Endothelial cell of umbilical vein (primary cell): ENCODE data around the gene GPATCH4. TPM values are rescaled to one million over a fixed set of nuclear protein-coding genes. Genes with fewer than 3 reads are reported as not detected.

Source experiments
- BruUV-seq: library from RNA; stranded (reverse); fragments of 400-500 nt; replicated peaks from 2 replicates; lab custom pipeline; 2021; lab: Mats Ljungman, UMichigan
- CTCF ChIA-PET: fragments of 300-600, 350-600 bp; sonication (Branson Sonifier 250); formaldehyde crosslinking; loops from one replicate; lab custom pipeline; 2021; ENCODE audit warnings: antibody characterized with exemption, inconsistent platforms; lab: Charles Lee
- POLR2A ChIA-PET: fragments of 300-600, 350-600 bp; sonication (Branson Sonifier 250); formaldehyde crosslinking; loops from one replicate; lab custom pipeline; 2021; ENCODE audit warnings: antibody characterized with exemption, inconsistent platforms; lab: Charles Lee
- DNase-seq: peaks from one replicate; pipeline ENCODE4 v3.0.0-alpha.2; 2011; ENCODE audit warnings: low read depth, low spot score
- FAIRE-seq: peaks from 2 replicates; lab custom pipeline; 2011; peaks lifted over from hg19 to GRCh38; lab: Jason Lieb, UNC
- H2AFZ ChIP-seq: 2 replicates; pipeline ENCODE4 v1.6.0; 2012; ENCODE audit warnings: low read depth, low read length, control low read depth, inconsistent platforms
- H3K27ac ChIP-seq: 2 replicates; pipeline ENCODE4 v1.5.1; 2011; ENCODE audit warnings: low read depth, mild to moderate bottlenecking, control low read depth, low read length, moderate library complexity; ENCODE audit not compliant: insufficient read depth
- H3K27me3 ChIP-seq, 2 experiments: 2 replicates each; pipeline versions ENCODE4 v1.6.0 to v1.6.1; 2011; ENCODE audit warnings: low read length in 2 of 2, mixed read lengths in 1 of 2; ENCODE audit not compliant: control insufficient read depth in 2 of 2, insufficient read depth in 2 of 2
- H3K36me3 ChIP-seq, 2 experiments: 2 replicates in 1 of 2; 3 replicates in 1 of 2; pipeline ENCODE4 v1.5.1; 2011; ENCODE audit warnings: low read length in 2 of 2, mild to moderate bottlenecking in 1 of 2, moderate library complexity in 1 of 2; ENCODE audit not compliant: control insufficient read depth in 2 of 2, insufficient read depth in 2 of 2; ENCODE audit errors: extremely low read depth in 1 of 2
- H3K4me1 ChIP-seq: 3 replicates; pipeline ENCODE4 v1.5.1; 2011; ENCODE audit warnings: mild to moderate bottlenecking, low read length; ENCODE audit not compliant: control insufficient read depth, insufficient read depth; ENCODE audit errors: extremely low read depth
- H3K4me2 ChIP-seq: 2 replicates; pipeline ENCODE4 v1.6.1; 2011; ENCODE audit warnings: low read length, control low read depth, mixed read lengths; ENCODE audit not compliant: insufficient read depth
- H3K4me3 ChIP-seq, 3 experiments: fragments of 200-600 bp in 1 of 3; sonication (generic), shearing (Covaris generic) in 1 of 3; replicated peaks in 1 of 3; 2 replicates each; pipeline ENCODE4 v1.5.1; 2011 to 2016; ENCODE audit warnings: control low read depth in 3 of 3, low read length in 3 of 3, mild to moderate bottlenecking in 2 of 3, inconsistent platforms in 1 of 3, low read depth in 1 of 3, moderate library complexity in 1 of 3; ENCODE audit not compliant: insufficient read depth in 1 of 3
- H3K79me2 ChIP-seq: 2 replicates; pipeline ENCODE4 v1.6.0; 2012; ENCODE audit warnings: low read length, inconsistent platforms; ENCODE audit not compliant: control insufficient read depth, insufficient read depth
- H3K9ac ChIP-seq: replicated peaks from 2 replicates; pipeline ENCODE3; 2011; ENCODE audit warnings: low read length, control low read depth; ENCODE audit not compliant: insufficient read depth; ENCODE audit errors: extremely low read depth
- H3K9me1 ChIP-seq: replicated peaks from 3 replicates; pipeline ENCODE4 v1.6.0; 2011; ENCODE audit warnings: mild to moderate bottlenecking, low read length; ENCODE audit not compliant: control insufficient read depth, insufficient read depth; ENCODE audit errors: extremely low read depth
- H3K9me3 ChIP-seq: replicated peaks from 2 replicates; pipeline ENCODE4 v1.5.1; 2012; ENCODE audit warnings: low read length, inconsistent platforms; ENCODE audit not compliant: control insufficient read depth, insufficient read depth
- H4K20me1 ChIP-seq: replicated peaks from 2 replicates; pipeline ENCODE3; 2011; ENCODE audit warnings: mild to moderate bottlenecking, low read length; ENCODE audit not compliant: control insufficient read depth, insufficient read depth; ENCODE audit errors: extremely low read depth
- CTCF ChIP-seq, 2 donors: IDR thresholded peaks; 1 replicate in 1 of 2; 2 replicates in 1 of 2; pipeline ENCODE4 v1.5.1; 2011; ENCODE audit warnings: low read length in 2 of 2, mild to moderate bottlenecking in 2 of 2, moderate library complexity in 2 of 2, control low read depth in 1 of 2, inconsistent platforms in 1 of 2, low read depth in 1 of 2; ENCODE audit not compliant: insufficient read depth in 1 of 2; ENCODE audit errors: extremely low read depth in 1 of 2
- EZH2 ChIP-seq: IDR thresholded peaks from 2 replicates; pipeline ENCODE4 v1.6.1; 2012; ENCODE audit warnings: borderline replicate concordance, low read depth, mild to moderate bottlenecking, moderate library complexity, low read length, inconsistent platforms; ENCODE audit not compliant: severe bottlenecking
- FOS ChIP-seq: IDR thresholded peaks from 2 replicates; pipeline ENCODE4 v1.6.1; 2011; ENCODE audit warnings: mild to moderate bottlenecking, low read length, moderate library complexity, borderline replicate concordance; ENCODE audit not compliant: insufficient read depth
- GATA2 ChIP-seq: IDR thresholded peaks from 2 replicates; pipeline ENCODE4 v1.7.0; 2011; ENCODE audit warnings: low read depth, mild to moderate bottlenecking, moderate library complexity, mixed read lengths, low read length; ENCODE audit not compliant: insufficient read length, insufficient read depth
- JUN ChIP-seq: IDR thresholded peaks from 2 replicates; pipeline ENCODE4 v1.6.1; 2011; ENCODE audit warnings: borderline replicate concordance, low read depth; ENCODE audit not compliant: insufficient read length, insufficient read depth
- MYC ChIP-seq: IDR thresholded peaks from one replicate; pipeline ENCODE4 v1.6.1; 2011; ENCODE audit warnings: mild to moderate bottlenecking, low read depth, low read length
- POLR2A ChIP-seq: IDR thresholded peaks from 2 replicates; pipeline ENCODE4 v1.6.1; 2012; ENCODE audit warnings: low read depth, mild to moderate bottlenecking, control low read depth, low read length
- POLR2AphosphoS5 ChIP-seq: IDR thresholded peaks from 2 replicates; pipeline ENCODE4 v1.6.1; 2012; ENCODE audit warnings: low read depth, mild to moderate bottlenecking, control low read depth, low read length, moderate library complexity; ENCODE audit not compliant: insufficient read depth
- dilution Hi-C: fragments of 300-500 bp; cut with MboI; formaldehyde crosslinking; loops from one replicate; pipeline ENCODE4 v1.15.0; 2019; ENCODE audit warnings: low sequenced_read_pairs; ENCODE audit not compliant: extremely low pct_ligation_motif_present
- intact Hi-C: fragments of 100-400 bp; cut with micrococcal nuclease; formaldehyde crosslinking; loops from one replicate; pipeline ENCODE4 v1.10.0; 2022
- polyA plus RNA-seq, 4 experiments: library from polyadenylated mRNA; depleted of rRNA in 3 of 4; stranded (reverse) in 3 of 4; unstranded in 1 of 4; fragments of >200 nt; gene quantifications; 2 replicates each; pipeline versions ENCODE4 v1.2.1 to v1.2.3, GENCODE V29; 2011 to 2012; ENCODE audit warnings: missing spikeins in 1 of 4
- total RNA-seq: library from RNA; stranded (reverse); gene quantifications from 2 replicates; pipeline ENCODE4 v1.2.3, GENCODE V29; 2021
- TF ChIP-seq, protein P1 (sequence below): IDR thresholded peaks from 2 replicates; pipeline ENCODE4 v1.6.1; 2011; ENCODE audit not compliant: insufficient read depth, insufficient read length

The GPATCH4 gene
- total and polyA plus RNA-seq, 2 donors (not counting 3 experiments of a cell fraction or from before 2014, with no cell fraction given), result 22.4 to 29.2 TPM

GRCh38 chr1:156625436-156626078 lies 24.3 kb upstream of the GPATCH4 start:
- CTCF ChIA-PET, result interaction anchor here (0.9 to 13.8 kb wide), 17 partner anchors 8 to 265 kb away, joined by 3 to 237 read pairs (median 16); partner anchors contain the start of genes BCAN, CRABP2, NES and TTC24
- Histone ChIP-seq H3K27ac (no peak overlapping the region), H3K27me3 (peaks cover 36% of the 10 kb centered on the region in 2 experiments), H3K4me1 (peaks cover 10% of the 10 kb centered on the region), H3K9me3 (no peaks in the 10 kb centered on the region), H2AFZ (peak overlapping the region; percentile 22), H3K4me2 (no peak overlapping the region), H3K9ac (no peak overlapping the region), H4K20me1 (no peaks in the 10 kb centered on the region), H3K4me3 (no peak overlapping the region), H3K36me3 (no peaks in the 10 kb centered on the region), H3K79me2 (no peaks in the 10 kb centered on the region), H3K9me1 (no peaks in the 10 kb centered on the region)
- FAIRE-seq (peak; percentile 49), DNase-seq (peak; percentile 47)
- POLR2A ChIA-PET, result no interaction called here
- no TSS peak for BruUV-seq
- intact Hi-C loops, result loop anchor here (1.0 to 5.0 kb wide), 4 partner anchors 32 to 302 kb away; partner anchors contain the start of gene PEAR1
- dilution Hi-C loops, result no loop called here
- TF ChIP-seq GATA2 (no peak), MYC (no peak), FOS (no peak), JUN (no peak), CTCF (IDR thresholded peaks at IDR 0.05; ENCODE audit: extremely low read depth in 1 of 2, insufficient read depth in 1 of 2, low read depth in 1 of 2, low read length in 2 of 2) (peak; percentile 69 to 90), POLR2A (no peak), POLR2AphosphoS5 (no peak), EZH2 (peak; percentile 84)
- TF ChIP-seq, protein P1, sequence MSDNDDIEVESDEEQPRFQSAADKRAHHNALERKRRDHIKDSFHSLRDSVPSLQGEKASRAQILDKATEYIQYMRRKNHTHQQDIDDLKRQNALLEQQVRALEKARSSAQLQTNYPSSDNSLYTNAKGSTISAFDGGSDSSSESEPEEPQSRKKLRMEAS, result no peak
